SIG-M5 treated with dmso at 0.1 percent for 504 hours (cell line): ENCODE results near the gene TMEM59L.
A peak's percentile ranks its signal among the peaks of the same experiment; 100 is the strongest.

Source experiments
- DNase-seq: peaks from one replicate; lab custom pipeline; 2025; ENCODE audit not compliant: unreplicated experiment; lab: John Stamatoyannopoulos, UW

The TMEM59L gene

GRCh38 chr19:18657590-18658365 lies 45.1 kb downstream of the TMEM59L start:
- DNase-seq, result no peak

GRCh38 chr19:18658366-18658855 lies 45.7 kb downstream of the TMEM59L start:
- DNase-seq, result no peak

- peak; percentile 76 for DNase-seq
Measured at GRCh38 chr19:18659281-18660050, 46.8 kb downstream of the TMEM59L start.

GRCh38 chr19:18660051-18660910 lies 47.6 kb downstream of the TMEM59L start:
- no peak for DNase-seq

- no peak for DNase-seq
Measured at GRCh38 chr19:18660939-18661670, 48.4 kb downstream of the TMEM59L start.

- DNase-seq, result no peak
Measured at GRCh38 chr19:18662972-18663732, 50.5 kb downstream of the TMEM59L start.

GRCh38 chr19:18663940-18664530 lies 51.4 kb downstream of the TMEM59L start:
- DNase-seq, result no peak

GRCh38 chr19:18665771-18666202 lies 53.1 kb downstream of the TMEM59L start:
- no peak for DNase-seq

- no peak for DNase-seq
Measured at GRCh38 chr19:18666317-18666716, 53.6 kb downstream of the TMEM59L start.

GRCh38 chr19:18666784-18667183 lies 54.1 kb downstream of the TMEM59L start:
- no peak for DNase-seq

GRCh38 chr19:18667531-18668251 lies 55.0 kb downstream of the TMEM59L start:
- DNase-seq, result no peak

GRCh38 chr19:18668252-18668631 lies 55.6 kb downstream of the TMEM59L start:
- DNase-seq, result no peak

GRCh38 chr19:18668744-18669523 lies 56.3 kb downstream of the TMEM59L start:
- DNase-seq, result no peak

- DNase-seq, result no peak
Measured at GRCh38 chr19:18669524-18669817, 56.8 kb downstream of the TMEM59L start.

- DNase-seq, result no peak
Measured at GRCh38 chr19:18669883-18670282, 57.2 kb downstream of the TMEM59L start.

GRCh38 chr19:18670312-18670711 lies 57.6 kb downstream of the TMEM59L start:
- no peak for DNase-seq
